Epithelial cell of esophagus (primary cell): ENCODE measurements around the gene IL1RAPL1.

Experiments used
- DNase-seq: peaks from one replicate; pipeline ENCODE4 v3.0.0; 2010; ENCODE audit warnings: low read depth
- H3K4me3 ChIP-seq: 2 replicates; pipeline ENCODE4 v1.5.1; 2011; ENCODE audit warnings: mild to moderate bottlenecking, low read length, control low read depth
- TF ChIP-seq, protein P1 (sequence below): IDR thresholded peaks from 2 replicates; pipeline ENCODE4 v1.5.1; 2011; ENCODE audit warnings: low read depth, mild to moderate bottlenecking, low read length, control low read depth, inconsistent platforms; ENCODE audit not compliant: insufficient read depth; ENCODE audit errors: missing control alignments

The IL1RAPL1 gene

DNA sequence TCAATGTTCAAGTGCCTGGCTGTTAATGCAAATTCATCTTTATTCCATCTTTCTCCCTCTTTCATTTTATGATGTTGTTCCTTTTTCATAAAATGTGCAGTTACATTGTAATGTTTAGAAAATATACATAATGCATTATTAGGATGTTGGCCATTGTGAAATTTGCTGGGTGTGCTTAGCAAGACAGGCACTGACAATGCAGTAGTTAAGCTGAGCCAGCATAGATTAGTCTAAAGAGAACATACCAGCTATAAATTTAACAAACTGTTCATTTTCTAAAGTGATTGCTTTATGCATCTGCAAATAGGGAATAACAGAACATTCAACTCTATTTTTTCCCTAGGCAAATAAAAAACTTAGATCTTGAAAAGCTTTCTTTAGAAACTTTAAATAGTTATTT lies 436.0 kb downstream of the IL1RAPL1 start:
- no peak for DNase-seq
- TF ChIP-seq, protein P1, sequence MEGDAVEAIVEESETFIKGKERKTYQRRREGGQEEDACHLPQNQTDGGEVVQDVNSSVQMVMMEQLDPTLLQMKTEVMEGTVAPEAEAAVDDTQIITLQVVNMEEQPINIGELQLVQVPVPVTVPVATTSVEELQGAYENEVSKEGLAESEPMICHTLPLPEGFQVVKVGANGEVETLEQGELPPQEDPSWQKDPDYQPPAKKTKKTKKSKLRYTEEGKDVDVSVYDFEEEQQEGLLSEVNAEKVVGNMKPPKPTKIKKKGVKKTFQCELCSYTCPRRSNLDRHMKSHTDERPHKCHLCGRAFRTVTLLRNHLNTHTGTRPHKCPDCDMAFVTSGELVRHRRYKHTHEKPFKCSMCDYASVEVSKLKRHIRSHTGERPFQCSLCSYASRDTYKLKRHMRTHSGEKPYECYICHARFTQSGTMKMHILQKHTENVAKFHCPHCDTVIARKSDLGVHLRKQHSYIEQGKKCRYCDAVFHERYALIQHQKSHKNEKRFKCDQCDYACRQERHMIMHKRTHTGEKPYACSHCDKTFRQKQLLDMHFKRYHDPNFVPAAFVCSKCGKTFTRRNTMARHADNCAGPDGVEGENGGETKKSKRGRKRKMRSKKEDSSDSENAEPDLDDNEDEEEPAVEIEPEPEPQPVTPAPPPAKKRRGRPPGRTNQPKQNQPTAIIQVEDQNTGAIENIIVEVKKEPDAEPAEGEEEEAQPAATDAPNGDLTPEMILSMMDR: no peak
- no peak overlapping the region for H3K4me3 ChIP-seq

DNA sequence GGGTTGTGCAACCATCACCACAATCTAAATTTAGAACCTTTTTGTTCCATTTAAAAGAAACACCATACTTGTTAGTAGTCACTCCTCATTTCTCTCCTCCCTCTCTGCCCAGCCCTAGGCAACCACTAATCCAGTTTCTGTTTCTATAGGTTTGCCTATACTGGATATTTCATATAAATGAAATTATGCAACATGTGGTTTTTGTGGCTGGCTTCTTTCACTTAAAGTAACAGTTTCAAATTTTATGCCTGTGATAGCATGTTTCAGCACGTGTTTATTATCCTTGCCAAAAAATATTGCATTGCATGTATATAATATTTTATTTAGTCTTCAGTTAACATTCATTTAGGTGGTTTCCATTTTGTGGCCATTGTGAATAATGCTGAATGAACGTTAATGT lies 437.6 kb downstream of the IL1RAPL1 start:
- DNase-seq: peak; percentile 60
- no peak overlapping the region for H3K4me3 ChIP-seq
- TF ChIP-seq, protein P1: no peak

DNA sequence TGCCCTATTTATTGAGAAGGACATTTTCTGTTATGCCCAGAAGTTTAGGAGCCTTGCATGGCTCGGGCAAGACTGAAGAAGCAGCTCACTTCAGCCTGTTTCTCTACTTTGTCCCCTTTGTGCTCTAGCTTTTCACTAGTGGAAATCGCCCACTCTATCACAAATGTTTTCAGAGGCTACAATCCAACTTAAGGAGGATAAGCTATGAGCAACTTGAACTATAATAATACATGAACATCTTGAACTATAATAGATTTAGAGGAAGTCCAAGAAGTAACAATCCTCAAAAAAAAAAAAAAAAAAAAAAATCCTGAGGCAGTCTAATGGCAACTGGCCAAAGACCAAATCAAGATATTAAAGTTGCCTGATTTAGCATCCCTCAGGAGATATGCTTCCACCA lies 452.3 kb downstream of the IL1RAPL1 start:
- no peak overlapping the region for H3K4me3 ChIP-seq
- no peak for DNase-seq
- TF ChIP-seq, protein P1: no peak

DNA sequence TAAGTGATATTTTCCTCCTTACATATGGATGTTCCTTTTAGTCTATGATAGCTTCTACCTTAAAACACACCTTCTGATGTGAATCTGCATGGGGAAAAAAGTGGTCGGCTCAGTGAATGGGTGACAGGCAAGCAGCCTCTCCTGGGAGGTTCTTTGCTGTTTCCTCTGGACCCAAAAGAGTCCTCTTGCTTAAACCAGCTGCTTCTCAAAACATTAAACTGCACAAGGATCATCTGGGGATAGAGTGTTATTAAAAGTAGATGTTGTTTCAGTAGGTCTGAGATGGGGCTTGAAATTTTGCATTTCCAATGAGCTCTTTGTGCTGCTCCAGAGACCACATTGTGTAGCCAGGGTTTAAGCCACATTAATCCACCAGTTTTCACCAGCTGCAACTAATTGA lies 452.9 kb downstream of the IL1RAPL1 start:
- TF ChIP-seq, protein P1: no peak
- no peak overlapping the region for H3K4me3 ChIP-seq
- DNase-seq: no peak

DNA sequence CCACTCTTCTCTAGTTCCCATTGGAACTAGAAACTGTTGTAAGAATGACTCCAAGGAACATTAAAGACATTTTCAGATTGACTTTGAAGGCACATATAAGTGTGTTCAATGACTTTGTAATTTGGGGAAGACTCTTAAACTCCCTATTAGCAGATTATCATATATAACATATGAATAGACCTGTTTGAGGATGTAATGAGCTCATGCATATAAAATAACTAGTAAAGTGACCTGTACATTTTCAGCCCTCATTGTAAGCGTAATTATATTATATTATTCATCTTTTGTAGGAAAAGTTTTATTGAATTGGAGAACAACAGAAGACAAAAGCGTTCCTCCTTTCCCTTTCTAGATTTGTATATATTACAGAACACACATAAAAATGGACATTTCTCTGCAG lies 455.1 kb downstream of the IL1RAPL1 start:
- DNase-seq: no peak
- TF ChIP-seq, protein P1: no peak
- no peak overlapping the region for H3K4me3 ChIP-seq

DNA sequence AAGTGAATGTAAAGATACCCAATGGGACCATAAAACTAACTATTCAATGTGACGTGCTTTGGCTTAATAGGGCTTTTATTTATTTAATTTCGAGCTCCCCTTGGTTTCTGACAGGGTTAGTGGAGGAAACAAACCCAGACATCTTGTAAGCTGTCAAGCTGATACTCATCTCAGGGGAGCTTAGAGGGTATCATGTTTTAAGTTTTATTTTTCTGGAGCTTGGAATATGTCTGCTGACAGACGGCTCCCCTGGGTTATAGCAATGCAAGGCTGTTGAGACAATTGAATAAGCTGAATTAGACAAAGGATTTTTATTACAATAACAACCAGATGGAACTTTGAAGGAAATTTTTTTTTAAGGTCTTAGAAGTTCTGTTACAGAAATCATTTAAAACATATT lies 456.5 kb downstream of the IL1RAPL1 start:
- TF ChIP-seq, protein P1: no peak
- DNase-seq: no peak
- no peak overlapping the region for H3K4me3 ChIP-seq

DNA sequence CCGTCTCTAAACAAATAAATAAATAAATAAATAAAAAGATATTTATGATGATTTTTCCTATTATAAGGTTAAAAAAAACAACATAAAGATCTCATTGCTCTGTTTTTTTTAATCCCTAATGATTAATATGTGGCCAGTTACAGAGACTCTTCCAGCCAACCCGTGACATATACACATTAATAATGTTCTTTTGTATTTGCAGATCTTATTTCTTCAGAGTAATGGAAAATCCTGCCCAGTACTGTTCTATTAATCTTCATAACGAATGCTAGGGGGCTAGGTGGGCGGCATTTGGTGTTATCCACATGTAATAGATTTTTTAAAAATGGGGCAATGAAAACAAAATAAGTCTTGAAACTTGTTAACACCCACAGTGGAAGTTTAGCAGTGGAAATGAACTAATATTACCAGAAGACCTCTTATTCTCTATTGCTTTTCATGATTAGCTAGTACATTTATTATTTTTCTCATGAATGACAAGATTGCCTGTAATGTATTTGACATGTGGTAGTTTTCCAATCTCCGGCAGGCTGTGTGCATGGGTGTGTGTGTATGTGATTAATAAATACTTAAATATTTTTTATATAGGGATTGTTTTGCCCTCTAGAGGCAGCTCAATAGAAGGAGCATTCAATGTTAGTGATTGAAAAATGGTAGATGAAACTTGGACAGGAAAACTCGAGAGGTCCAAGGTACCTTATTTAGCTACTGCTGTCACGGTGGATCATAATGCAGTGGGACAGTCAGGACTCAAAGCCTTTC lies 457.4 kb downstream of the IL1RAPL1 start:
- DNase-seq: peak; percentile 3
- no peak overlapping the region for H3K4me3 ChIP-seq
- TF ChIP-seq, protein P1: peak; percentile 29
